Coronary artery (tissue), 2 donors: ENCODE measurements around the gene RPS6KA2.
A peak's percentile ranks its signal among the peaks of the same experiment; 100 is the strongest.

Experiments
- DNase-seq: peaks from one replicate; pipeline ENCODE4 v3.0.0-alpha.2; 2017; ENCODE audit warnings: low spot score
- H3K27ac ChIP-seq, 2 donors: fragments of 200-600 bp; sonication (generic); one replicate each; pipeline ENCODE4 v1.5.1; 2016 to 2019
- H3K4me3 ChIP-seq: fragments of 200-600 bp; sonication (generic); 2 replicates; pipeline ENCODE4 v1.5.1; 2016; ENCODE audit warnings: mild to moderate bottlenecking, moderate library complexity
- TF ChIP-seq, protein P1 (sequence below): fragments of 200-600 bp; sonication (generic); IDR thresholded peaks from one replicate; pipeline ENCODE4 v1.5.1; 2019; ENCODE audit warnings: antibody characterized with exemption

RPS6KA2 gene

DNA sequence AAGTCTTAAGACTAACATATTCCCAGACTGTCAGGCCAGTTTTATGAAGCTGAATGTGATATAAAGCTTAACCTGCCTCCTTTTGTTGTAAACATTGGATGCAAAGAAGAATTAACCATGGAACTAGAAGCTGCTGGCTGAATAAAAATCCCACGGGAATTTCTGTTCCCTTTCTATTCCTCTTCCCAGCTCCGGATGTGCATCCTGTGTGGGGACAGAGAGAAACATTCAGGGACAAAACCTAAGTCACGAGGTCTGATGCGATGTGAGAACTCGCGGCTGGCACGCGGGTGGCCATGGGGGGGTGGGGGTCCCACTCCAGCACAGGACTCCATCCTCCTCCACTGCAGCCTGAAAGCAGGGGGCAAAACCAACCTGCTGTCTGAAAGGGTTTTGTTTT, 72.7 kb downstream of the RPS6KA2 start:
- TF ChIP-seq, protein P1, sequence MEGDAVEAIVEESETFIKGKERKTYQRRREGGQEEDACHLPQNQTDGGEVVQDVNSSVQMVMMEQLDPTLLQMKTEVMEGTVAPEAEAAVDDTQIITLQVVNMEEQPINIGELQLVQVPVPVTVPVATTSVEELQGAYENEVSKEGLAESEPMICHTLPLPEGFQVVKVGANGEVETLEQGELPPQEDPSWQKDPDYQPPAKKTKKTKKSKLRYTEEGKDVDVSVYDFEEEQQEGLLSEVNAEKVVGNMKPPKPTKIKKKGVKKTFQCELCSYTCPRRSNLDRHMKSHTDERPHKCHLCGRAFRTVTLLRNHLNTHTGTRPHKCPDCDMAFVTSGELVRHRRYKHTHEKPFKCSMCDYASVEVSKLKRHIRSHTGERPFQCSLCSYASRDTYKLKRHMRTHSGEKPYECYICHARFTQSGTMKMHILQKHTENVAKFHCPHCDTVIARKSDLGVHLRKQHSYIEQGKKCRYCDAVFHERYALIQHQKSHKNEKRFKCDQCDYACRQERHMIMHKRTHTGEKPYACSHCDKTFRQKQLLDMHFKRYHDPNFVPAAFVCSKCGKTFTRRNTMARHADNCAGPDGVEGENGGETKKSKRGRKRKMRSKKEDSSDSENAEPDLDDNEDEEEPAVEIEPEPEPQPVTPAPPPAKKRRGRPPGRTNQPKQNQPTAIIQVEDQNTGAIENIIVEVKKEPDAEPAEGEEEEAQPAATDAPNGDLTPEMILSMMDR, result no peak
- Histone ChIP-seq H3K4me3 (no peak overlapping the region), H3K27ac (no peak overlapping the region)
- no peak for DNase-seq

DNA sequence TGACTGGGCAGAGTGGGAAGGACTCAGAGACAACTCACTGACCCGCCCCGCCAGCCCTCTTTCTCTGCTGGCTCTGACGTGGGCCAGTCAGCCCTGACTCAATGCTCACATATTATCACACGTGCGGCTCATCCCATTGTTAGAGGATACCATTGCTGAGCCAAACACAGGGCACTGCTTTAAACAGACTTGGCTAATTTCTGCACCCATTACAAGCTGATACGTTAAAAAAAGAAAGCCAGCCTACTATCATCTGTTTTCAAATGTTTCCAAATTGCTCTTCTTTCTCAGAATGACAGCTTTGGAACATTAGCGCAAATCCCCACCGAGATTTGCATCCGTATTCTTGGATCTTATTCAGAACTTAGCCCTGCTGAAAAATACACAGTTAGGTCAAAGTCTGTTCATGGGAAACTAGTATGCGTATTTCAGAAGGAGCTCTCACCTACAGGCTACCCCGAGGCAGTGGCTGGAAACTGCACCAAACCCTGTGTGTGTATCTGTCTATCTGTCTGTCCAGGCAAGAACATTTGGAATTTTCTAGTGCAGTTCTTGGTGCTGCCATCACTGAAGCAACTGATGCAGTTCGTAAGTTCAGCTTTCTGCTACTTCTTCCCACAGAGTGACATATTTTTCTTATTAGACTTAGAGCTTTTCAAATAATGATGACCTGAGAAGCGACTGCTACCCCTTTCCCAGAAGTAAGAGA, 73.3 kb downstream of the RPS6KA2 start:
- Histone ChIP-seq H3K4me3 (peak overlapping the region; percentile 15), H3K27ac (no peak overlapping the region)
- no peak for DNase-seq
- TF ChIP-seq, protein P1, result no peak

DNA sequence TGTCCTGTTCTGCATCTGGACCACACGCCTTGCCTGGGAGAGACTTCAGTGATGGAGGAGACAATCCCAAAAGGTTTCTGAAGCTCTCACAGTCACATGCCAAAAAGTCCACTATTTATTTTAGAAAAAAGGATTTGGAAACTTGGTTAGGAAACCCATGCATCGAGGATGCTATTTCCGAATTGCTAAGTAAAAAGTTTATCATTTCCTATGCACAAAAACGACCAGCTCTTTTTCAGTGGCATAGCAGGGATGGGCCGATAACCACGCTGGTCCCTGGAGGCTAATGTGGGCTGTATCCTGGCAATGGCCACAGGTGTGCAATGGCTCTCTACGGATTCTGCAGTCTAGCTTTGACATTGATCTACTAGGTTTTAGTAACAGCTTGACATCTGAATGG, 74.5 kb downstream of the RPS6KA2 start:
- Histone ChIP-seq H3K27ac (no peak overlapping the region), H3K4me3 (no peak overlapping the region)
- DNase-seq, result no peak
- TF ChIP-seq, protein P1, result no peak

DNA sequence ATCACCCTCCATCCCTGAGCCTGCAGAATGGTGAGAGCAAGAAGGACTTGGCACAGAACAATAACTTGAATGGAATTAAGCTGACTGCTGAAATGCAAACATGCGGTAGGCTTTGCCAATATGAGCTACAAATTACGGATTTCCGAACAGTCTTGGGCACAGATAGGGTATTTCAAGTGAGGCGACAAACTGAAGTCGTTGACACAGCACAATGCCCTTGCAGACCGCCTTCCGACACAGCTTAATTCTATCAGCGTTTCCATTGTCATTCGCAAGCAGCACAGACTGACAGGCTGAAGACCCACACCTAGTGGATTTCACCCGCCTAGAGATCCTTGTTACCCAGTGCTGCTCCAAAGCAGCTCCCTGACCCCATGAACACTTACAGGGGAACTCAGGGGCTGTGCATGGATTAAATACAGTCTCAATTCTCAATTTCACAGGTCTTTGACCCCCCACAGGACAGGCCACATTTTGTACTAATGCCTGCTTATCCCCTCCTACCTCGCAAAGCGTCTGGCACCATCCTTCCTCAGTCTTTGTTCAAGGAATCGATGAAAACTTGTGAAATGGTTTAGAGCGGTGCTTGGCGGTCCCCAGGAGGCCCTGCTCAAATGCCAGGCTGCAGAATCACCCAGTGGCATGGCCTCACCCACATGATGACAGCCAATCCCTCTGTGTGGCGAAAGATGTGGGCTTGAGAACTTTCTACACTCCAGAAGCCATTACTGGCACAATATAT, 75.1 kb downstream of the RPS6KA2 start:
- no peak overlapping the region for H3K27ac ChIP-seq
- H3K4me3 ChIP-seq, result no peak overlapping the region
- no peak for DNase-seq
- TF ChIP-seq, protein P1, result no peak

DNA sequence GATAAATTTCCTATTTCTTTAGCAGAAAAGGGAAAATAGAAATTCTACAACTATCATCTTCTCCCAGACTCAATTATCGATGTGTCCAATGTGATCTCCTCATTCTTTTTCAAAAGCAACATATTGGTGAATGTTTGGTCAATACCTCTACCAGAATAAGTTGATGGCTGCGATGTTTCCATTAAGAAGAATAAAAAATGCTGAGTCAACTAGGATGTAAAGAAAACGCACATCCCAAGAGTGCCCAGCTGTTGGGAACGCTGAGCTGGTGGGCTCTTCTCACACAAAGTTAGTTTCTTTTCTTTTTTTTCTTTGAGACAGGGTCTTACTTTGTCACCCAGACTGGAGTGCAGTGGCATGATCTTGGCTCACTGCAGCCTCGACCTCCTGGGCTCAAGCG, 80.4 kb downstream of the RPS6KA2 start:
- H3K4me3 ChIP-seq, result no peak overlapping the region
- TF ChIP-seq, protein P1, result no peak
- H3K27ac ChIP-seq, result no peak overlapping the region
- no peak for DNase-seq

DNA sequence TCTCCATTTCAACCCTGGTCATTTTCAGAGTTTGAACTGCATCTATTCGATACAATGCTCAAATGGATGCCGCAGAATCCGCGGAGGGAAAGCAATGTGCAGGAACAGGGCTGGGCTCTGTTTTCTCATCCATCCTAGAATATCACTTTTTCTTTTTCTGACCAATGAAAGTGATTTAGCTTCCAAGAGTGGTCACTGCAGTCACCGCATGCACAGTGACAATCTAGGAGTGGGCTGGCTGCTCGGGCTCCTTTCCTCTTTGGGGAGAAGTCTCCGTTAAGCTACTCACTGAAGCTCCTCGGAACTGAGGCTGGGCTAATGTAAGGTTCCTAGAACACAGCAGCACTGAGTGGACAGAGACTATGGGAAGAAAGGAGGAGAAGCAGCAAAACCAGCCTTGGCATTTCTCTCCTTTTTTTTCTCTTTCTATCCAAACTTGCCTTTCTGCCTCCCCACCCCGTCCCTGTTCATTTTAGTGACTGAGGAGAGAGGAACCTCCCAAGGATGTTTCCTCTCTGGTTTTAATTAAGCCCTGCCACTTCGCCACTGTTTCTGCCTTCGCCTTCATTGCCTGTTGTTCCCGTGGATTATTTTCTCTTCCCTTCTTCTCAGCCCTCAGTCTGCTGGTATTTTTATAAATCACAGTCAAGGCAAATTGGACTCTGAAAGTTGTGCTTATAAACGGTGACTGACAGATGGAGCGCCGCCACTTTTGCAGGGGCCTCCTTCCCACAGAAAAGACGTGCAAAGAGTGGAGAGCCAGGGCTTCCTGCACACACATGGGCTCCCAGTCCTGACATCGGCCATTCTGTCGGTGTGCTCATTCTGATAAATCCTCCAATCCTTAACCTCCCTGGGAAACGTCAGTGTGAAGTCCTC, 81.7 kb downstream of the RPS6KA2 start:
- Histone ChIP-seq H3K27ac (no peak overlapping the region), H3K4me3 (no peak overlapping the region)
- DNase-seq, result no peak
- TF ChIP-seq, protein P1, result no peak
